ENCODE results near the gene ATP2C2. TPM values are rescaled to one million over a fixed set of nuclear protein-coding genes. Genes with fewer than 3 reads are reported as not detected.
"Not testable (repeated sequence)": the region's sequence is repeated elsewhere in the genome, so short reads cannot be mapped to it uniquely, and the experiment has no call there.

Gene ATP2C2
- total RNA-seq, 1 donor from 2014 or later = not detected

DNA sequence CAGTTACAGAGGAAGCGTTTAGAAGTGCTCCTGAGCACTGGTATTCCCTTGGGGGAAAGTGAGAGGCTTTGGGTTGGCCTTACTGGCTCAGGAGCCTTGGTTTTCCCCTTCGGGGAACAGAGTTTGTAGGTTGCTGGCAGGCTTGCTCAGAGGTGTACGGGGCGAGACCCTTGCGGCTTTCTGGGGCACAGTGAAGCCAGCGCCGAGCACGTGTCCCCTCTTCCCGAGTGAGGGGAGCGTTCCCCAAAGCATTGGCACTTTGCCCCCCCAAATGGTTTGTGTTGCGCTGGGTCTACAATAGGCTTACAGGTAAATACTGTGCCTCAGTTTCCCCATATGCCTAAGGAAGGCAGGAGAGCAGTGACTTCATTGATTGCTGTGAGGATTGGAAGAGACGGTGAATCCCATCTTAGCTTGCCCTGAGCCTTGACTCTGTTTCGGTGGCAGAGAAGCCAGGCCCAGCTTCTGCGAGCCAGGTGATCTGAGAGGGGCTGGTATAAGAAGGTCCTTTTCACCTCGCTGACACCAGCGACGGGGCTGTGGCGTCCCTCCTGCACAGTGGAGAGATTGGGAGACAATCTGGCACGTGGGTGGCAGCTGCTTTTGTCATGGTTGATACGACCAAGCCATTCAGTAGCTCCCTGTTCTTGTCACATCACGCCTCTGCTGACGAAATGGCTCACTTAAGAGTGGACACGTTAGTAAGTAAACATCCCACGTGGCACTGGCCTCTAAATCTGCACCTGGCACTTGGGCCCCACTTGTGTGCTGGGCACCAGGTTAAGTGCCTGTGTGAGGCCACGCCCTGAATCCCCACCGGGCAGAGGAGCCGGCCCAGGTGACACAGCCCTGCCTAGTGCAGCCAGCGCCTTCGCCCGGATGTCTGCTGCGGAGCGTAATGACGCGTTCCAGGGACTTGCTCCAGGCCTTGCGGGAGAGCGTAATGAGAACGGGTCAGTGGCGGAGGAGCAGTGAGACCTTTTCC, 81.1 kb downstream of the ATP2C2 start:
- intact Hi-C loops (cut with micrococcal nuclease) = no loop called here

GRCh38 chr16:84450176-84450865, 82.0 kb downstream of the ATP2C2 start:
- intact Hi-C loops (cut with micrococcal nuclease) = no loop called here

- intact Hi-C loops (cut with micrococcal nuclease) = not testable (repeated sequence)
Measured at GRCh38 chr16:84451010-84451676, 82.8 kb downstream of the ATP2C2 start.

- intact Hi-C loops (cut with micrococcal nuclease) = no loop called here
Measured at GRCh38 chr16:84451781-84452180, 83.4 kb downstream of the ATP2C2 start.

DNA sequence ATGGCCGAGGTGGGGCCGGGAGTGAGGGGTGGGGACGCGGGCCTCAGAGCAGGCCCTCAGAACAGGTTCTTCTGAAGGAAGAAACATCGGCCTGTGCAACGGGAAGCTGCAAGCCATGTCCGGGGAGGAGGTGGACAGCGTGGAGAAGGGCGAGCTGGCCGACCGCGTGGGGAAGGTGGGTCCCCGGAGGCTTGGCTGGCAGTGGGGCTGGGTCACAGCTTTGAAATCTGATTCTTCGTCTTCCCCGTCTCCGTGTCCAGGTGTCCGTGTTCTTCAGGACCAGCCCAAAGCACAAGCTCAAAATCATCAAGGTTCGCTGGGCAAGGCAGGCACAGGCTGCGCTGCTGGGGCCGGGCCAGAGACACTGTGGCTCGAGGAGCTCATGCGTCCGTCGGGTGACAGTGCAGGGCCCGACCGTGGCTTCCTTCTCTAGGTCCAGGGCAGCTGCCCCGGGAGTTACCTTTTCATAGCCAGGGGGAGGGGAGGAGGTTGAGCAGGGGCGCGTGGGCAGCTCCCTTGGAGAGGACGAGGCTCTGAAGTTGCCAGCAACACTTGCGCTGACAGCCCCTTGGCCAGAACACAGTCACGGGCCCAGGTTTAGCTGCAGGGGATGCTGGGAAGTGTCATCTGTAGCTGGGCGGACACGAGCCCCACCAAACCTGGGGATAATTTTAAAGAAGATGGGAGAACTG, 84.9 kb downstream of the ATP2C2 start:
- intact Hi-C loops (cut with micrococcal nuclease) = no loop called here

DNA sequence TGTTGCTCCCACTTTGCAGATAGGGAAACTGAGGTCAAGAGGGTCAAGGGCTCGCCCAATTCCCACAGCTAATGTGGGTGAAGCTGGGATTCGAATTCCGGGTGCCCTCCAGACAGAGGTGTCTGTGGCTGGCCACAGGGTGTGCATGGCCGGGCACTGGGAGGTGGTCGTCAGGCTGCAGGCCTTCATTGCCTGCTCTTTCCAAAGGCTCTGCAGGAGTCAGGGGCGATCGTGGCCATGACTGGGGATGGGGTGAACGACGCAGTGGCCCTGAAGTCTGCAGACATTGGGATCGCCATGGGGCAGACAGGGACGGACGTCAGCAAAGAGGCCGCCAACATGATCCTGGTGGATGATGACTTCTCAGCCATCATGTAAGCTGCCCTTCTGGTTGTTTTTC, 86.3 kb downstream of the ATP2C2 start:
- intact Hi-C loops (cut with micrococcal nuclease) = no loop called here

GRCh38 chr16:84455031-84455430, 86.7 kb downstream of the ATP2C2 start:
- intact Hi-C loops (cut with micrococcal nuclease) = no loop called here

- intact Hi-C loops (cut with micrococcal nuclease) = no loop called here
Measured at GRCh38 chr16:84458606-84459532, 90.5 kb downstream of the ATP2C2 start.

DNA sequence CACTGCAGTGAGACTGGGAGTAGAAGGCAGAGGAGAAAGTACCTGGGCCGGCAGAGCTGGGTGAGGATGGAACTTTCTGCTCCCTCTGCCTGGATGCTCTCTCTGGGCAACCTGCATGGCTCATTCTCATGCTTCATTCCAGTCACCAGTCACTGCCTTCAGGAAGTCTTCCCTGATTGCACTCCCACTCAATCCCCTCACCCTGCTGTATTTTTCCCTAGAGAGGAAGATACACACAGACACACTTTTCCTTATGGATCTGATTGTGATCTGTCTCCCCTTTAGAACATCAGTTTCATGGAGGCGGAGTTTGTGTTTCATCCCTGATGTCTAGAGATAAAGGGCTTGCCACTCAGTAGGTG, 91.2 kb downstream of the ATP2C2 start:
- intact Hi-C loops (cut with micrococcal nuclease) = no loop called here

DNA sequence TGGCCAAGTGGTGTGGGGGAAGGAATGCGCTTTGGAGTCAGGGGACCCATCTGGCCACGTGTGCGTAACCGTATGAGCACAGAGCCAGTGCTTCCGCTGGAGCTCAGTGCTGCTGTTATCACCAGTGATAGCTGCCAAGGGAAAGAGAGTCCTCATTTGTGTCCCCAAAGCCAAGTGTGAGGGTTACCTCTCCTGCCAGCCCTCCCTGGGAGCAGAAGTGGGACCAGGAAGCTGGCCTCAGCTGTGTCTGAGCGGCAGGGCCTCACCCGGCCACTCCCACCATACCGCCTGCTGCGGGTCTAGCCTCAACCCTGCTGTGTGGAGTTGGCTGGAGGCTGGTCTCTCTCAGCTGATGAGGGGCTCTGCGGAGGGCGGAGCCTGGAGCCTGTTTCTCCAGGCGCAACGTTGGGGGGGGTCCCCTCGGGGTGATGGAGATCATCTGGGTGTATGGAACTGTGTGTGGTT, 91.6 kb downstream of the ATP2C2 start:
- intact Hi-C loops (cut with micrococcal nuclease) = no loop called here

GRCh38 chr16:84460406-84461028, 92.2 kb downstream of the ATP2C2 start:
- intact Hi-C loops (cut with micrococcal nuclease) = no loop called here

DNA sequence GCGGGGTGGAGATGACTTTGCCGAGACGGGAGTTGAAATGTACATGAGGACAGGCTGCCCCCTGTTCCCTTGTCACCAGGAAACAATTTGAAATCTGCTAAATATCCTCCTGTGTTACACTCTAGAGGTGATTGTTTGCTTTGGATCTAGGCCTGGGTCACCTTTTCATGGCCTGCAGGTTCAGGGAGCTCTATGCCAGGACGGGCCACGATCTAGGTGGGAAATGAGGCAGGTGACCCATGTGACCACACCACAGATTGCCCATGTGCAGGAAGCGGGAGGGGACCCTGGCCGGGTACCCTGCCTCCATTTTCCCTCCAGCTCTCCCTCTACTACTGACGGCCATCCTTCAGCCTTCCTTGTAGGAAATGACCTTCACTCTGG, 92.7 kb downstream of the ATP2C2 start:
- intact Hi-C loops (cut with micrococcal nuclease) = no loop called here

GRCh38 chr16:84461413-84462295, 93.3 kb downstream of the ATP2C2 start:
- intact Hi-C loops (cut with micrococcal nuclease) = no loop called here

GRCh38 chr16:84462296-84463210, 94.2 kb downstream of the ATP2C2 start:
- intact Hi-C loops (cut with micrococcal nuclease) = no loop called here

DNA sequence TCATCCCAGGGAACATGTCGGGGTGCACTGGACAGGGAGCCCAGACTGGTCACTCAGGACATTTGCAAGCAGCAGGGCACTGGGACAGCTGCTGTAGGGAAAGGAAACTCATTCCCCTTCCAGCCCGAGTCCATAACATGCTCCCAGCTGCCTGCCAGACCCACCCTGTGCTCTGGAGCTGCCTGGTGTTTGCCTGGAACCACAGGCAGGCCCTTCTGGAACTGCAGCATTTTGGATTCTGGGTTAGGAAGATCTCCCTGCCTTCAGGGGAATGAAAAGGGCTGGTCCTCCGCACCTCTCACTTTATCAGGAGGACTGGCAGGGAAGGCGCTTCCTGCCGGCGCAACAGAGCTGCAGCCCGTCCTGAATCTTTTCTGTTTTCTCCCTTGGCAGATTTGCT, 94.9 kb downstream of the ATP2C2 start:
- intact Hi-C loops (cut with micrococcal nuclease) = no loop called here

GRCh38 chr16:84464116-84464515, 95.8 kb downstream of the ATP2C2 start:
- intact Hi-C loops (cut with micrococcal nuclease) = no loop called here

GRCh38 chr16:84465154-84465553, 96.8 kb downstream of the ATP2C2 start:
- intact Hi-C loops (cut with micrococcal nuclease) = no loop called here

GRCh38 chr16:84466692-84467091, 98.4 kb downstream of the ATP2C2 start:
- intact Hi-C loops (cut with micrococcal nuclease) = no loop called here

All from T-helper 1 cell treated with Interleukin-12 subunit alpha and Interleukin-12 subunit beta and Interleukin-4 antibody, amounts not matched to agents 30 ng/mL and 1 ng/mL, for 36 hours (primary cell).